Adipose tissue (tissue), 3 donors: Measurements from ENCODE around the gene UBE2E1. TPM values are rescaled to one million over a fixed set of nuclear protein-coding genes. Genes with fewer than 3 reads are reported as not detected.
A peak's percentile ranks its signal among the peaks of the same experiment; 100 is the strongest.
"Not testable (repeated sequence)": the region's sequence is repeated elsewhere in the genome, so short reads cannot be mapped to it uniquely, and the experiment has no call there.

Experiments used
- H3K27ac ChIP-seq: one replicate; pipeline ENCODE4 v1.5.1; 2013; ENCODE audit warnings: low read depth, low read length
- WGBS, 3 donors: extraction: QIAGEN DNeasy Blood & Tissue Kit; methylation state at CpG; one replicate each; pipeline ENCODE4 v1.1.7; 2013; 5-methylcytosine and 5-hydroxymethylcytosine counted together
- polyA plus RNA-seq, 3 donors: library from polyadenylated mRNA; stranded (reverse); fragments of 200-250 nt; gene quantifications; one replicate each; pipeline ENCODE4 v1.2.3, GENCODE V29; 2013
- donor health status: healthy with polysubstance abuse.
- donor health status: Bipolar disorder and iron deficiency.
- donor health status: healthy.

Gene UBE2E1
- polyA plus RNA-seq, 3 donors: 28.5 to 94.6 (median 56.5) TPM

- WGBS, 3 donors: 46 to 49% (median 48%) methylated on average over 3 of the region's 3 CpGs
- no peak overlapping the region for H3K27ac ChIP-seq
These were observed 83.0 kb downstream of the UBE2E1 start for GRCh38 chr3:23888617-23889228.

- WGBS, 3 donors: 49 to 86% (median 68%) methylated on average over 2 of the region's 2 CpGs
- no peak overlapping the region for H3K27ac ChIP-seq
These were observed 83.6 kb downstream of the UBE2E1 start for GRCh38 chr3:23889386-23889785.

GRCh38 chr3:23889950-23890349 lies 84.2 kb downstream of the UBE2E1 start:
- H3K27ac ChIP-seq: no peak overlapping the region
- WGBS, 3 donors: 74 to 82% (median 79%) methylated on average over 5 of the region's 5 CpGs

GRCh38 chr3:23894254-23895061 lies 88.7 kb downstream of the UBE2E1 start:
- H3K27ac ChIP-seq: no peak overlapping the region
- 81 to 86% (median 83%) methylated on average over 8 of the region's 8 CpGs for WGBS, 3 donors

- WGBS, 3 donors: 95 to 98% (median 96%) methylated on average over 4 of the region's 4 CpGs
- H3K27ac ChIP-seq: no peak overlapping the region
These were observed 89.4 kb downstream of the UBE2E1 start for GRCh38 chr3:23895181-23895580.

DNA sequence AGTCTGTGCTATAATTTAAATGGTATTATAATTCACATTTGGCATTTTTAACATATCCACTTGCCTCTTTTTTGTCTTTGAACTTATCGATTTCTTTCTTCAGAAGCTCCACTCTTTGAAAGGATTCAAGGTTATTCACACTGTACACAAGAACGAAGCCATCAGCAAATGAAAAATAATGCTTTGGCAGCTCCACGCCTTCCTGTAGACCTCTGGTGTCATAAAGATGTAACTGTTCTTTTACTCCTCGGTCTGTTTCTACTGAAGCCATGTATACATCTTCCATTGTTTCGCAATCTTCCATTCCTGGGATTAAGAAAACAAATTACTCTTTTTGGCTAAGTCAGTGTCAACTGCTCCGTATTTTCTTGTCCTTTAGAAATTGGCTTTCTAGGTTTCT lies 95.0 kb downstream of the UBE2E1 start:
- 68 to 84% (median 78%) methylated on average over 6 of the region's 6 CpGs for WGBS, 3 donors
- no peak overlapping the region for H3K27ac ChIP-seq

GRCh38 chr3:23904545-23904944 lies 98.8 kb downstream of the UBE2E1 start:
- no peak overlapping the region for H3K27ac ChIP-seq

- 84 to 91% (median 86%) methylated on average over 7 of the region's 7 CpGs for WGBS, 3 donors
- H3K27ac ChIP-seq: no peak overlapping the region
These were observed 103.6 kb downstream of the UBE2E1 start for GRCh38 chr3:23909341-23909740.

GRCh38 chr3:23911397-23911796 lies 105.6 kb downstream of the UBE2E1 start:
- no peak overlapping the region for H3K27ac ChIP-seq
- 89 to 96% (median 94%) methylated on average over 2 of the region's 2 CpGs for WGBS, 3 donors

DNA sequence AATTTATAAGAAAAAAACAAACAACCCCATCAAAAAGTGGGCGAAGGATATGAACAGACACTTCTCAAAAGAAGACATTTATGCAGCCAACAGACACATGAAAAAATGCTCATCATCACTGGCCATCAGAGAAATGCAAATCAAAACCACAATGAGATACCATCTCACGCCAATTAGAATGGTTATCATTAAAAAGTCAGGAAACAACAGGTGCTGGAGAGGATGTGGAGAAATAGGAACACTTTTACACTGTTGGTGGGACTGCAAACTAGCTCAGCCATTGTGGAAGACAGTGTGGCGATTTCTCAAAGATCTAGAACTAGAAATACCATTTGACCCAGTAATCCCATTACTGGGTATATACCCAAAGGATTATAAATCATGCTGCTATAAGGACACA lies 106.6 kb downstream of the UBE2E1 start:
- 82 to 89% (median 87%) methylated on average over 3 of the region's 3 CpGs for WGBS, 3 donors
- not testable (repeated sequence) for H3K27ac ChIP-seq

- H3K27ac ChIP-seq: no peak overlapping the region
- 80 to 94% (median 86%) methylated on average over 1 of the region's 1 CpG for WGBS, 3 donors
These were observed 107.4 kb downstream of the UBE2E1 start for GRCh38 chr3:23913182-23913581.

- 53 to 88% (median 84%) methylated on average over 3 of the region's 3 CpGs for WGBS, 3 donors
- H3K27ac ChIP-seq: no peak overlapping the region
These were observed 108.4 kb downstream of the UBE2E1 start for GRCh38 chr3:23913873-23914743.

DNA sequence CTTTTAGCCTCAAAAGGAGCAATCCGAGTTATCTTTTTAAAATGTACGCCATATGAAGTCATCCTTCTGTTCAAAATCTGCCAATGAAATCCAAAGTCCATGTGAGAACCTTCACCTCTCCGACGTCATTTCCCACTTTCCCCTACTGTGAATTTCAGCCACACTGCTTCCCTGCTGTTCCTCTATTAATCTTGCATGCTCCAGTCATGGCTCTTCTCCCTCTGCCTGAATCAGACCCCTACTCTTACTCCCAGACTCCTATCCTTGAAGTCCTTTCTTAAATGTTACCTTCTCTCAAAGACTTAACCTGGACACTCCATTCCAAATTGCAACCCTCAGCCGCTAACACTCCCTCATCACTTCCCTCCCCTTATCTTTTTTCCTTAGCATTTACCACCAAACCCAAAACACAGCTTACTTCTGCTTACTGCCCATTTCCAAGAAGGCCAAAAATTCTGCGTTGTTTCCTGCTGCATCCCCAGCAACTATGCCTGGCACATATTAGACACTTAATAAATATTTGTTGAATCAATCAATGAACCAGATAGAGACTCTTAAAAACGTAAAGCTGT lies 109.9 kb downstream of the UBE2E1 start:
- H3K27ac ChIP-seq: peak overlapping the region; percentile 42
- 47 to 54% (median 52%) methylated on average over 7 of the region's 7 CpGs for WGBS, 3 donors

GRCh38 chr3:23916152-23916885 lies 110.6 kb downstream of the UBE2E1 start:
- H3K27ac ChIP-seq: no peak overlapping the region
- 1 to 2% (median 1%) methylated on average over 48 of the region's 48 CpGs for WGBS, 3 donors

- WGBS, 3 donors: 0% methylated on average over 63 to 64 of the region's 64 CpGs
These were observed 111.3 kb downstream of the UBE2E1 start, which contains the start of the genes NKIRAS1 and RPL15 for GRCh38 chr3:23916886-23917678. TSS of gene NKIRAS1 (minus strand) at chr3:23916990. CDS start at chr3:23910904, 6,086 bp downstream. TSS of gene RPL15 (plus strand) at chr3:23917132. CDS start at chr3:23917860, 728 bp downstream.

DNA sequence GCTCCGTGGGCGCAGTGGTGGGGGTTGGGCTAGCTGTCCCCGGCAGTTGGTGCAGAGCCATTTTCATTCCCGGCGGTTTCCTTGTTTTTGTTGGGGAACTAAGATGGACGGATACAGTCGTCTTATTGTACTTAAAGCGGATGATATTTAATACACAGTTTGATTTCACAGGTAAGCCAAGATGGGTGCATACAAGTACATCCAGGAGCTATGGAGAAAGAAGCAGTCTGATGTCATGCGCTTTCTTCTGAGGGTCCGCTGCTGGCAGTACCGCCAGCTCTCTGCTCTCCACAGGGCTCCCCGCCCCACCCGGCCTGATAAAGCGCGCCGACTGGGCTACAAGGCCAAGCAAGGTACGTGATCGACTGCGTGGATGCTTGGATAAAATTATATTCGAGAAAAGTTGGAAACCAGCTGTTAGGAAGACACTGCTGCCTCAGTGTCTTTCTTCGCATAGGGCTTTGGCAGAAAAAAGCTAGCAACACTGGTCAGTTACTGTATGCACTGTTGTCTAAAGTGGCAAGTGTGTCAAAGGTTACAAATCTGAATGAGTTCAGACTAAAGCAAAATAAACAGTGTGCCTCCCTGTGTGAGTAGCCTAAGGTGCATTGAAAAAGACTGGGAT lies 112.0 kb downstream of the UBE2E1 start:
- 0 to 1% (median 1%) methylated on average over 18 to 20 of the region's 21 CpGs for WGBS, 3 donors
- H3K27ac ChIP-seq: not testable (repeated sequence)

More at GRCh38 chr3:23916886-23917678, 111.3 kb downstream of the UBE2E1 start, which contains the start of the genes NKIRAS1 and RPL15:
- H3K27ac ChIP-seq: peak within 1 kb of the TSS; percentile 42

DNA sequence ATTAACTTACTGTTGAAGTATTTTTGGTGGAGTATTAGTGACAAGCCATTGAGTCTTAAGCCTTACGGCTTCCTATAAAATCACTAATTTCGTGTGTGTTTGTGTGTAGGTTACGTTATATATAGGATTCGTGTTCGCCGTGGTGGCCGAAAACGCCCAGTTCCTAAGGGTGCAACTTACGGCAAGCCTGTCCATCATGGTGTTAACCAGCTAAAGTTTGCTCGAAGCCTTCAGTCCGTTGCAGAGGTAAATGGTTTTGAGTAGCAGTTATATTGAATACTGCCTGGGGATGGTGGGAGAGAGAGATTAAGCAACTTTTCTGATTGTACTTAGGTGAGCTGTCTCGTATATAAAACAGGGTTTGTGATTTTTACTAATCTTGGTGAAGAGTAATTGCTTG lies 112.6 kb downstream of the UBE2E1 start:
- H3K27ac ChIP-seq: not testable (repeated sequence)
- WGBS, 3 donors: 19 to 29% (median 22%) methylated on average over 12 of the region's 12 CpGs
